ENCODE measurements around the gene BMP8A.

- no peak for TF ChIP-seq SP1 (IDR thresholded peaks at IDR 0.05; ENCODE audit: low read depth)
- TF ChIP-seq CTCF (IDR thresholded peaks at IDR 0.05 in 2 of 3, conservative IDR thresholded peaks at IDR 0.05 in 1 of 3; ENCODE audit: borderline replicate concordance in 1 of 3, insufficient read depth in 1 of 3, low read depth in 2 of 3, low read length in 2 of 3) = no peak
- TF ChIP-seq ZBTB33 (IDR thresholded peaks at IDR 0.05; ENCODE audit: extremely low read depth, insufficient replicate concordance, low read length) = no peak
- TF ChIP-seq POLR2A (IDR thresholded peaks at IDR 0.05; ENCODE audit: borderline replicate concordance, extremely low read depth, insufficient read depth, insufficient read length) = no peak
- TF ChIP-seq SIN3A (IDR thresholded peaks at IDR 0.05; ENCODE audit: low read depth) = no peak
- TF ChIP-seq ATF3 (IDR thresholded peaks at IDR 0.05) = no peak
- no peak for TF ChIP-seq EZH2 (IDR thresholded peaks at IDR 0.05)
- no peak for TF ChIP-seq EZH2phosphoT487 (IDR thresholded peaks at IDR 0.05; ENCODE audit: borderline replicate concordance)
- TF ChIP-seq REST (IDR thresholded peaks at IDR 0.05; ENCODE audit: low read depth) = no peak
These were observed 49.1 kb downstream of the BMP8A start for GRCh38 chr1:39540504-39541031.

Measured in HCT116 (cell line).